Measurements from ENCODE around the gene FUT7.
A peak's percentile ranks its signal among the peaks of the same experiment; 100 is the strongest.

DNA sequence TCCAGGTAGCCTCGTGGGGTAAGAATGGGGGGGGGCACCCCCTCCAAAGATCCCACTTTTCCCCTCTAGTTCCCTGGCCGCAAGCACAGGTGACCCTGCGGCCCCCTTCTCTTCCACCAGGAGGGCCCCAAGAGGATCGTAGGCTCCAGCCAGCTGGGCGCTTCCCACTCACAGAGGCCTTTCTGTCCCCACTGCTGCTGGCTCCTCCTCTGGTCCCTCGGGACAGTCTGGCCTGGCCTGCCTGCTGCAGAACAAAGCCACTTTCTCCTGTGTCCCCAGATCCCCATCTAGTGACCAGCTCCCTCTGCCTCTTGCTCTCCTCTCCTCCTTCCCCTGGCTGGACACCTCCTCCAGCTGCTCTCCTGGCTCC lies 39.0 kb upstream of the FUT7 start:
- TF ChIP-seq CTCF (conservative IDR thresholded peaks at IDR 0.05 in 1 of 2, IDR thresholded peaks at IDR 0.05 in 1 of 2; ENCODE audit: low read depth in 1 of 2, low read length in 2 of 2) (peak in 1 of 2 donors; percentile 6), EZH2 (IDR thresholded peaks at IDR 0.05; ENCODE audit: low read length, missing control alignments) (no peak)
